Breast epithelium (tissue), 4 donors: ENCODE results near the gene ANO2. TPM values are rescaled to one million over a fixed set of nuclear protein-coding genes. Genes with fewer than 3 reads are reported as not detected.

ENCODE experiments used
- DNase-seq, 2 donors: peaks; one replicate each; pipeline ENCODE4 v3.0.0-alpha.2; 2019; ENCODE audit warnings: low spot score in 2 of 2
- H3K27ac ChIP-seq, 2 donors: fragments of 200-600 bp; sonication (generic) in 1 of 2; one replicate each; pipeline ENCODE4 v1.5.1; 2016 to 2019; ENCODE audit warnings: mild to moderate bottlenecking in 1 of 2
- H3K27me3 ChIP-seq, 2 donors: fragments of 200-600 bp; sonication (generic) in 1 of 2; one replicate each; pipeline versions ENCODE4 v1.5.1 to v1.6.0; 2017 to 2019; ENCODE audit warnings: control low read depth in 1 of 2, mild to moderate bottlenecking in 1 of 2
- H3K36me3 ChIP-seq: fragments of 200-600 bp; one replicate; pipeline ENCODE4 v1.5.1; 2019
- H3K4me1 ChIP-seq, 2 donors: fragments of 200-600 bp; sonication (generic); one replicate each; pipeline ENCODE4 v1.5.1; 2016 to 2019; ENCODE audit warnings: control low read depth in 1 of 2
- H3K4me3 ChIP-seq, 3 donors: fragments of 200-600 bp; sonication (generic); 1 replicate in 2 of 3; 2 replicates in 1 of 3; pipeline ENCODE4 v1.5.1; 2016 to 2019; ENCODE audit warnings: mild to moderate bottlenecking in 3 of 3, moderate library complexity in 2 of 3
- H3K9me3 ChIP-seq, 2 donors: fragments of 200-600 bp; sonication (generic) in 1 of 2; one replicate each; pipeline ENCODE4 v1.5.1; 2016 to 2019; ENCODE audit warnings: control low read depth in 1 of 2
- POLR2A ChIP-seq: fragments of 450-650 bp; IDR thresholded peaks from one replicate; pipeline ENCODE4 v1.6.1; 2016; ENCODE audit warnings: antibody characterized with exemption, mild to moderate bottlenecking, moderate library complexity
- POLR2AphosphoS5 ChIP-seq, 3 donors: sonication (generic); formaldehyde crosslinking; IDR thresholded peaks; one replicate each; pipeline ENCODE4 v1.6.1; 2017; ENCODE audit warnings: antibody characterized with exemption in 3 of 3
- intact Hi-C: fragments of 100-400 bp; cut with DNase I; formaldehyde crosslinking; loops from one replicate; pipeline ENCODE4 v1.15.1; 2023; ENCODE audit warnings: low total_unique reads
- total RNA-seq, 3 donors: library from RNA; depleted of rRNA; stranded (reverse); fragments of >200 nt; gene quantifications; one replicate each; pipeline ENCODE4 v1.1.0, GENCODE V29; 2016
- TF ChIP-seq, protein P1 (sequence below), 3 donors: fragments of 450-650 bp; IDR thresholded peaks; one replicate each; pipeline ENCODE4 v1.5.1; 2016 to 2017; ENCODE audit warnings: antibody characterized with exemption in 3 of 3, mild to moderate bottlenecking in 3 of 3, moderate library complexity in 3 of 3

Gene ANO2
- total RNA-seq, 3 donors from 2014 or later = 5.0 to 33.1 (median 16.8) TPM

DNA sequence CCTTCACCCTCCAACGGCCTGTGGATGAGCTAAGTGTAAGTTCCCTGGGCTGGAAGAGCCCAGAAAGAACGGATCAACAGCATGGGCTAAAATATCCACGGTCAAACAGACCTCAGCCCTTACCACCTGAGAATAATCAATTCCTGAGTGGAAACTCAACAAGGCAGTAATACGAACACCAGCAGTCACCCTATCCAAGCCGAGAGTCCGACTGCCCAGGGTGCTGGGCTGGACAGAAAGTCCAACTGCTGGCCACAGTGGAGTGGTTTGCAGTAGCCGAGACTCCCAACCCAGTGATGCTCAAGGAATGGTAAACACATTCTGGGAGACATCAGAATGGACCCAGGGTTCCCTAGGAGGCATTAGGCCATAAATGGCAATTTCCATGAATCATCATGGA lies 36.8 kb downstream of the ANO2 start:
- no peaks in the 10 kb centered on the region for H3K27me3 ChIP-seq
- no peak for DNase-seq
- intact Hi-C loops = no loop called here

DNA sequence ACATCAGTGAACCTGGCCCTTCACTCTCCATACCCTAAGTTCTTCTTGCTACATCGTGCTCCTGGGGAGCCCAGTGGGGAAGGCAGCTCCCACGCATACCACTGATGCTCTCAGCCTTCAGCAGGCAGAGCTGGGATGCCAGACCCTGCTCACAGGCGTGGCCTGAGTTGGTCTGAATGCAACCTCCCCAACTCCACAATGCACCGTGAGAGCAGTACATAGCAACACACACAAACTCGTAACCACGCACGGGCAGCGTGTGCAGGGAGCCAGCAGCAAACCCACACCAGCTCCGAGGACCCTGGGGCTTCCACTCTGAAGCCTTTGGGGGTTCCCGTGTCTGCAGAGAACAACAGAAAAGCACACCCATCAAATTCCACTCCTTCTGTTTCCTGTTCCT lies 37.3 kb downstream of the ANO2 start:
- intact Hi-C loops = no loop called here
- Histone ChIP-seq H3K27me3 (no peaks in the 10 kb centered on the region), H3K9me3 (no peaks in the 10 kb centered on the region), H3K4me3 (no peak overlapping the region), H3K4me1 (no peaks in the 10 kb centered on the region), H3K27ac (no peak overlapping the region), H3K36me3 (no peaks in the 10 kb centered on the region)
- DNase-seq = no peak
- TF ChIP-seq POLR2A (no peak), POLR2AphosphoS5 (IDR thresholded peaks at IDR 0.05) (no peak)
- TF ChIP-seq, protein P1, sequence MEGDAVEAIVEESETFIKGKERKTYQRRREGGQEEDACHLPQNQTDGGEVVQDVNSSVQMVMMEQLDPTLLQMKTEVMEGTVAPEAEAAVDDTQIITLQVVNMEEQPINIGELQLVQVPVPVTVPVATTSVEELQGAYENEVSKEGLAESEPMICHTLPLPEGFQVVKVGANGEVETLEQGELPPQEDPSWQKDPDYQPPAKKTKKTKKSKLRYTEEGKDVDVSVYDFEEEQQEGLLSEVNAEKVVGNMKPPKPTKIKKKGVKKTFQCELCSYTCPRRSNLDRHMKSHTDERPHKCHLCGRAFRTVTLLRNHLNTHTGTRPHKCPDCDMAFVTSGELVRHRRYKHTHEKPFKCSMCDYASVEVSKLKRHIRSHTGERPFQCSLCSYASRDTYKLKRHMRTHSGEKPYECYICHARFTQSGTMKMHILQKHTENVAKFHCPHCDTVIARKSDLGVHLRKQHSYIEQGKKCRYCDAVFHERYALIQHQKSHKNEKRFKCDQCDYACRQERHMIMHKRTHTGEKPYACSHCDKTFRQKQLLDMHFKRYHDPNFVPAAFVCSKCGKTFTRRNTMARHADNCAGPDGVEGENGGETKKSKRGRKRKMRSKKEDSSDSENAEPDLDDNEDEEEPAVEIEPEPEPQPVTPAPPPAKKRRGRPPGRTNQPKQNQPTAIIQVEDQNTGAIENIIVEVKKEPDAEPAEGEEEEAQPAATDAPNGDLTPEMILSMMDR (IDR thresholded peaks at IDR 0.05) = no peak

More for the DNA sequence above, 36.8 kb downstream of the ANO2 start:
- TF ChIP-seq, protein P1 (IDR thresholded peaks at IDR 0.05) = no peak
- TF ChIP-seq POLR2AphosphoS5 (IDR thresholded peaks at IDR 0.05) (no peak), POLR2A (no peak)
- Histone ChIP-seq H3K9me3 (no peaks in the 10 kb centered on the region), H3K4me3 (no peak overlapping the region), H3K27ac (no peak overlapping the region), H3K36me3 (no peaks in the 10 kb centered on the region), H3K4me1 (no peaks in the 10 kb centered on the region)

DNA sequence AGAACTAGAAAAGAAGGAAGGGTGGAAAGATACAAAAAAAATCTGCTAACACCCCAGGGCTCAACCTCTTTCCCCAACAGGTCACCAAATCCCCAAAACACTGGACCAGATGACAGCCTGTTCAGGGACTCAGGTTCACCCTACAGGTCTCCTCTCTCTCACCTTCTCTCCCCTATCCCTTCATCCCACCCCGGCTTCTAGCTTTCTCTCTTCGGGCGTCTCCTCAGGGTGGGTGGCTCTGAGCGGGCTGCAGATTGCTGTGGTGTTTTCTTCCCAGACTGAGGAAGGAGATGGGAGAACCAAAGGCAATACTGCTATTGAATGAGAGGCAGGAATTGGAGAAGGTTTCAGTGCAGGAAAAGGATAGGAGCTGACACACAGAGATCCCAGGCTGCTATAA lies 39.3 kb downstream of the ANO2 start:
- Histone ChIP-seq H3K27ac (no peak overlapping the region), H3K36me3 (no peaks in the 10 kb centered on the region), H3K4me3 (no peak overlapping the region), H3K27me3 (no peaks in the 10 kb centered on the region), H3K4me1 (no peaks in the 10 kb centered on the region), H3K9me3 (no peaks in the 10 kb centered on the region)
- TF ChIP-seq POLR2A (no peak), POLR2AphosphoS5 (IDR thresholded peaks at IDR 0.05) (no peak)
- TF ChIP-seq, protein P1 (IDR thresholded peaks at IDR 0.05) = no peak
- intact Hi-C loops = no loop called here
- no peak for DNase-seq

DNA sequence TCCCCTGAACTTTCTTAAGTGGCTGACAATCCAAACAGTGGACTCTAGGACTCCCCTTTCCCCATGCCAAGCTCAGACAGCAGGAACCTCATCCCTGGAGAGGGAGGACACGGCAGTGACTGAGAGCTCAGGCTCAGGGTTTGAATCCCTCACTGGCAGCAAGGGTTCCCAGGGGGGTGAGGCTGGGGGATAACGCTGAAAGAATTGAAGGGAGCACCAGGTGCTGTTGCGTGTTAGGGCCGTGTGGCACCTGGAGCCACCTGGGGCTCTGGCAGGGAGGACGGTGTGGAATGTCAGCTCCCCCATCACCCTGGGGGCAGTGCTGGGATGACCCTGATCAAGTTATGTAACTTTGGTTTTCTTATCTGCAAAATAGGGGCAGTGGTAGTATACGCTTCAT lies 40.1 kb downstream of the ANO2 start:
- H3K4me3 ChIP-seq = no peak overlapping the region
- H3K27me3 ChIP-seq = no peaks in the 10 kb centered on the region
- intact Hi-C loops = no loop called here
- no peak for DNase-seq
- TF ChIP-seq POLR2A (no peak), POLR2AphosphoS5 (IDR thresholded peaks at IDR 0.05) (no peak)
- TF ChIP-seq, protein P1 (IDR thresholded peaks at IDR 0.05) = no peak
- no peaks in the 10 kb centered on the region for H3K9me3 ChIP-seq
- no peak overlapping the region for H3K27ac ChIP-seq
- H3K36me3 ChIP-seq = no peaks in the 10 kb centered on the region
- no peaks in the 10 kb centered on the region for H3K4me1 ChIP-seq

DNA sequence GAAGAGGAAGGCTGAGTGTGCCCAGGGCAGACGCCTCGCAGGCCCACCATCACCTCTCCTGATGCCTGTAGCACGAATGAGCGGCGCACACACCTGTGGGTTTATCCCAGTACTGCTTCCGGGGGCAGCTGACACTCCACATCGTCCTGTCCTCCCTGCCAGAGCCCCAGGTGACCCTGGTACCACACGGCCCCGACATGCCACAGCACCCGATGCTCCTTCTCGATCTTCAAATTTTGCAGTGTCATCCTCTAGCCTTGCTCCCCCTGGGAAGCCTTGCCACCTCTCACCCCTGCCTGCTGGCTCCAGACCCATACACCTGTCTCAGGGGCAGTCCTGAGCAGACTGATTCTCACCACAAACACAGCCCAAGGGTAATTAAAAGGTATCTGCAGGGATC lies 40.6 kb downstream of the ANO2 start:
- intact Hi-C loops = no loop called here
- no peak for DNase-seq
- TF ChIP-seq POLR2AphosphoS5 (IDR thresholded peaks at IDR 0.05) (no peak), POLR2A (no peak)
- TF ChIP-seq, protein P1 (IDR thresholded peaks at IDR 0.05) = no peak
- Histone ChIP-seq H3K9me3 (no peaks in the 10 kb centered on the region), H3K27ac (no peak overlapping the region), H3K4me3 (no peak overlapping the region), H3K27me3 (no peaks in the 10 kb centered on the region), H3K4me1 (no peaks in the 10 kb centered on the region), H3K36me3 (no peaks in the 10 kb centered on the region)
